HG02870 (cell line): ENCODE data around the gene GLI3.

Experiments used
- ATAC-seq: cut with Tn5 transposase; IDR thresholded peaks from one replicate; pipeline ENCODE4 v1.9.1; 2021; ENCODE audit warnings: mild to moderate bottlenecking, moderate library complexity; ENCODE audit not compliant: unreplicated experiment

GLI3 gene

GRCh38 chr7:41940760-41941343 lies 296.2 kb downstream of the GLI3 start:
- ATAC-seq, result peak; percentile 76

- ATAC-seq, result no peak
These were observed 298.6 kb downstream of the GLI3 start for GRCh38 chr7:41938371-41938770.

GRCh38 chr7:41933427-41933826 lies 303.6 kb downstream of the GLI3 start:
- peak; percentile 41 for ATAC-seq

DNA sequence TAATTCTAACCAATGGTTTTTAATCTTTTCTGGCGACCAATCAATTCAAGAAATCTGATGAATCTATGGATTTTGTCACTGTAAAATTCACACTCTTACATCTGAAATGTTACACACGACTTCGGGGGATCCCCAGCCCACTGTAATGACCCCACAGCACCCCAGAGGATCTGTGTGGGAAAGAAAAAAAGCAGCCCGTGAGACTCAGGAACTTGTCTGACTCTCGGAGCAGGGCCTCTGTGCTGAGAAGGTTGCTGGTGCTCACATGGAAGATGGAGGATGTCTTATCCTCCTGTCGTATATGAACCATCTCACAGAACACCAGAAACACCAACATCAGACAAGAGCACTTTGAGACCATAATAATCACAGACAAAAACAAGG lies 305.8 kb downstream of the GLI3 start:
- peak; percentile 38 for ATAC-seq

DNA sequence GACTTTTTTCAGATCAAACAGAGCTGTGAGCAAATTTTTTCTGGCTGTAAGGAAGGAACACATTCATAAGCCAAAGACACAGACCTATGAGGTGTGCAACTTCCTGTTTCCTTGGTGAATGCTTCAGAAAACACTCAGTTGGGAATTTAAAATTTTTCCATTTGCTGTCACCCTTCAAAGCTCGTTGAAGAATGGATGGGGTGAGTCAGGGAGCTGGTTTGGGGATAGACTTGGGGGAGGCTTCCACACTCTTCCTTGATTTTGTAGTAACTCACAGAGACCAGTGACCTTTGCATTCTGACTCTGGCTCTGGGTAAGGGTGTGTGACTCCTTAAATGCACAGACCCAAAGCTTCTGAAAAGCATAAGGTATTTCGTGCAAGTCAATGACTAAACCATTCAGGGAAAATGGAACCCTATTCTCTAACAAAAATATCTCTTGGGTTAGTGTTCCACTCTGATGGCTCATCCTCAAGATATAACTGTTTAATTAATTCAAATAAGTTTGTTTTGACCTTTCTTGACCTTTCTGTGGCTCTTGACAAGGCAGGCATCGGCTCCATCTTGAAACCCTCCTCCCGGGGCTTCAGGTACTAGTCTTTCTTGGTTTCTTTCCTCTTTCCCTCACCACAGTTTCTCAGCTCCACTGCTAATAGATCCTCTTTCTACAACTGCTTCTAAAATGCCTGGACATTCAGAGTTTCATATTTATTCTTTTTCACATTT lies 306.3 kb downstream of the GLI3 start:
- peak; percentile 74 for ATAC-seq

- no peak for ATAC-seq
These were observed 308.2 kb downstream of the GLI3 start for GRCh38 chr7:41928781-41929180.

DNA sequence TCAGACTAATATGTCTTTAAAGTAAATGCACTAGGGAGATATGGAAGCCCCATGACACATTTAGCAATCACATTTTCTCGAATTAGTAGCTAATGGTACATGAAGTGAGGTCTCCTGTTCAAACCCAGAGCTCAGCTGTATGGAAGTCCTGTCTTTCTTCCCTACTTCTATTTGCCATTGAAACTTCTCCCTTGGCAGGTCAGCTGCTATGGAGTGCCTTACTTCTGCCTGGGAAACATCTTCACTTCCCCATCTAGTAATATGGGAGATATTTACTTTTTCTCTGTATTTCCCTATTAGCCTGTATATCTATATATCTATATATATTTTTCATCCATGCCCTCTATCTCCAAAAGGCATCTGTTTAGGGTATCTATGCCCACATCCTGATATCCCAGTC lies 308.8 kb downstream of the GLI3 start:
- ATAC-seq, result no peak

DNA sequence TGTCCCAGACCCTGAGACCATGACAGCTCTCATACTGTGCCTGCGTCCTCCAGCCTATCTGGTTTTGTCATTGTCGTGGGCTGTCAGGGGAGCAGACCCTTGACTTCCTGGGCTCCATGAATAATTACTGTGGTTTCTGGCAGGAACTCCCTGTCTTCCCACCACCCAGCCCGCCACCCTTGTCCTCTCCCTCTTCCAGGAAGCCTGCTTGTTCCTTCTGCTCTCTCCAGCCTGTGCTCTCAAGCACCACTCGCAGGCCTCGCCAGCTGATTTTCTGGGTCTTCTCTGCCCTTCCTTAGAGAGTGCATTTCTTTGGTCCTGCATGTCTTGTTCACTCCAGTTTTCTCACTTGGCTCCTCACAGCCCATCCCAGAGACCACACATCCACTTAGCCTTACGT lies 309.6 kb downstream of the GLI3 start:
- ATAC-seq, result no peak

DNA sequence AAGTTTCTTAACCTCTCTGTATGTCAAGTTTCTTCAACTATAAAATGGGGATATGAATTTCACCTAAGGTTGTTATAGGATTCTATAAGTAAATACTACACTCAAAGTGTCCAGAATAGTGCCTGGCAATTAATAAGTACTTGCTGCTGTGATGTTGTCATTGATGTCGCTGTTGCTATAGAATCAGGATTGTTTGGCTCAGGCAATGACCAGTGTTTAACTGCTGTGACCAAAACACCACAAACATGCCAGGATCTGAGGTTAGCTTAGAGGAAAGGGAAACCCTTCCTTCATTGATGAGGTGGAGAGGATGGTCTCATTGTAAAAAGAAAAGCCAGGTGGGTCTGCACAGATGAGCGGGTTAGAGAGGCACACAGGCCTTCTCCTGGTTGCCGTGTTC lies 311.1 kb downstream of the GLI3 start:
- no peak for ATAC-seq

- ATAC-seq, result no peak
These were observed 312.2 kb downstream of the GLI3 start for GRCh38 chr7:41924796-41925195.

DNA sequence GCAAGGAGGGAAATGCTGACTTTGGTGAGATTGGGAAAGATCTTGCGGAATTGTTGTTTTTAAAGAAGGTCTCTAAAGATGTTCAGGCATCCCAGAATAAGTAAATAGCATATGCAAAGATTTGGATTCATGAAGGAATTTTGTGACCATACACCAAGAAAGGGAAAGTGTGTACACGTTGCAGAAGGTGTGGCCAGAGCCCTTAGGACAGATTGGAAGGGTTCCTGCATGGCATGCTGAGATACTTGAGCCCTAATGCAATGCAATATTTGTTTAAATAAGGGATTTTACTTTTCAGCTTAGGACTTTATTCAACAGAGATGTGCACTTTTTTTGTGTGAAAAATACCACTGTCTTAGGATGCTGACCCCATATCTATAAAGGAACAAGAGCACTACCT lies 314.6 kb downstream of the GLI3 start:
- no peak for ATAC-seq

DNA sequence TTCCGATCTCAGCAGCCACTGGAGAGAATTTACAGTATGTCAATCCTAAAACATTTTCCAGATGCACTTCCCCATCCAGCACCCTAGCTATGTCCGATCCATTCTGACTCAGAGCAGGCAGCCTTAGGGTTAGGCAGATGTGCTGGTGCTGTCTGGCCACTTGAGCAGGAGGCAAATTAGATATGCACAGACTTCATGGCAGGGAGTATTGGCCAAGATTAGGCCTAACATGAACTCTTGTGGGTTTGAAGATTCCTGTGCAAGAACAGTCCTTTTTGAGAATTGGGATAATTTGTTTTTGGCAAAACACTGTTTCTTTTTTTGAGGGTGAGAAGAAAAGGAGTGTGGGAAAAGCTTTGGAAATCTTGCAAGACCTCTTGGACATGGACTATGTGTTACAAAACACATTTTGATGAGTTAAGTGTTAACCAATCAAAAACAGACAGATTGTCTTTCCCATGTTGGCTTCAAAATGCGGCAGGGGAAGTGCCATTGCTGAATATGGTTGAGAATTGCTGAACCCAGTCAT lies 315.5 kb downstream of the GLI3 start:
- ATAC-seq, result no peak

DNA sequence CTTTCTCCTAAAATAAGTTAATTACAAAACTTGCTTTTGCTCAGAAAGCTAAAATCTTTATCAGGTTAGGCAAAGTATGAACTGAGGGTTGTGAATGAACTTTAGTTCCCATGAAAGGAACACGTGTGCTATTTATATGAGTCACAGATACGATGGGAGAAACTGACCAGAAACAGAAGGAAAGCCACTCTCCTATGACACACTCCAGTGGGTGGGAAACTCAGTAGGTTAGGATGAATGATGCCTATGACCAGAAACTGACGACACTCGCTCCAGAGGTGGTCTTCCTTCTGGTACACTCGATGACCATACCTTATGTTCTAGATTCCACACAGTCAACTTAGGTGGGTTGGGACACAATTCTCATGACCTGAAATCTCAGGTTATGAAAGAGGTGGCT lies 318.4 kb downstream of the GLI3 start:
- ATAC-seq, result no peak

- no peak for ATAC-seq
These were observed 320.5 kb downstream of the GLI3 start for GRCh38 chr7:41916450-41916927.

DNA sequence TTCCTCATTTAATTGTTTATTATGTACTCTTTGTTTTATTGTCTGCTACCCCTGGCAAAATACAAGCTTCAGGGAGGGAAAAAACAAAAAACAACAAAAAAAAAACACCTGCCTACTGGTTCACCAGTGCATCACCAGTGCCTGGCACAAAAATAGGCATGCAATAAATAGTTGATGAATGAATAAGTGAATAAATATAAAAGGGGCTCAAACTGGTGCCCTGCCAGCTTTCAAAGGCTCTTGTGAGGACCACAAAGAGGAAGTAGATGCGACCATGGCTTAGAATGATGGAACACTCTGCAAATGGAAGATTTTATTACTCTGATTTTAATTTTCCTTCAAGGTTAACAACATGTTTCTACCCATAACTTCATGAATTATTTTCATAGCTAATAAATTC lies 321.1 kb downstream of the GLI3 start:
- ATAC-seq, result no peak

DNA sequence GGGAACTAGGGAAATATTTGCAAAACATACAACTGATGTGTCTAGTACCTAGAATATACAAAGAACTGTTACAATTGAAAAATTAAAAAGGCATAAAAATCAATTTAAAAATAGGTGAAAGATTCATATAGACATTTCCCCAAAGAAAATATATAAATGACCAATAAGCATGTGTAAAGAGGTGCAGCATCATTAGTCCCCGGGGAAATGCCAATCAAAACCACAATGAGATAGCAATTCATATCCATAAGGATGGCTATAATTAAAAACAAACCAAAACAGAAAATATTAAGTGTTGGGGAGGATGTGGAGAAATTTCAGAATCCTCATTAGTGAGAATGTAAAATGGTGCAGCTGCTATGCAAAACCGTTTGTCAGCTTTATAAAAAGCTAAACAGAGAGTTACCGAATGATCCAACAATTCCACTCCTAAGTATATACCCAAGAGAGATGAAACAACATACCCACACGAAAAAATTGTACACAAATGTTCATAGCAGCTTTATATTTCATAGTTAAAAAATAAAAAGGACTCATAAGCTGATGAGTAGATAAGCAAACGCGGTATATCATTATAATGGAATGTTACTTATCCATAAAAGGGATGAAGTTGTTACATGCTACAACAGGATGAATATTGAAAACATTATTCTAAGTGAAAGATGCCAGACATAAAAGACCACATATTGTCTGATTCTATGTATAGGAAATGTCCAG lies 324.0 kb downstream of the GLI3 start:
- no peak for ATAC-seq

GRCh38 chr7:41912426-41912825 lies 324.6 kb downstream of the GLI3 start:
- no peak for ATAC-seq

DNA sequence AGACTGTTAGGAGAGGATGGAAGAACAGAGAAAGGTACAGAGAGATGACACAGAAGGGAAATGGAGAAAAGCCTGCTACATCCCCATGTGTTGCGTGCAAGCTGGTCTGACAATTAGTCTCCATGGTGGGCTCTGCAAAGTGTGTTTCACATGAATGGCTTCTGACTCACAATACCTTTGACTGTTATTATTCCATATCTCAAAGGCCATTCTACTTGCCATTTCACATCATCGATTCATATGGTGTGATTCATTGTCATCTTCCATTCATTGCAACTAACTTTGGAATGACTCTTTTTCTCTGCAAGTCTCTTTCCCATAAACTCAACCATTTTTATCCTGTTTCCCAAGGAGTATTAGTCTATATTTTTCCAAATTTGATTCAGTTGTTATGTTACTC lies 325.2 kb downstream of the GLI3 start:
- ATAC-seq, result no peak
